ENCODE measurements around the gene GNAQ. TPM values are rescaled to one million over a fixed set of nuclear protein-coding genes. Genes with fewer than 3 reads are reported as not detected.
"Not testable (repeated sequence)": the region's sequence is repeated elsewhere in the genome, so short reads cannot be mapped to it uniquely, and the experiment has no call there.

The GNAQ gene
- total RNA-seq, 2 experiments from 2014 or later, result 22.8 to 24.7 TPM

GRCh38 chr9:77726289-77726688, 305.3 kb downstream of the GNAQ start:
- CTCF ChIA-PET, result interaction anchor here (0.6 to 1.3 kb wide), 4 partner anchors 22 to 277 kb away, joined by 3 to 5 read pairs (median 3); no protein-coding TSS in a partner anchor
- Mint-ChIP-seq H3K4me1 (peaks cover 66% of the 10 kb centered on the region), H3K36me3 (ENCODE audit: low read depth) (peaks cover 45% of the 10 kb centered on the region), H3K27me3 (no peaks in the 10 kb centered on the region), H3K27ac (peak overlapping the region; percentile 90), H3K9me3 (ENCODE audit: low read depth) (no peaks in the 10 kb centered on the region), H3K4me3 (peak overlapping the region; percentile 22)
- intact Hi-C loops (cut with DNase I, micrococcal nuclease), result loop anchor here (1.0 to 5.0 kb wide), 2 partner anchors 8 to 249 kb away; no protein-coding TSS in a partner anchor
- DNase-seq (no peak), ATAC-seq (no peak)
- POLR2A ChIA-PET, result interaction anchor here (0.6 kb wide), 1 partner anchor 286 kb away, joined by 7 read pairs; no protein-coding TSS in a partner anchor

GRCh38 chr9:77725820-77726219, 305.8 kb downstream of the GNAQ start:
- Mint-ChIP-seq H3K4me1 (peaks cover 63% of the 10 kb centered on the region), H3K36me3 (ENCODE audit: low read depth) (peaks cover 46% of the 10 kb centered on the region), H3K27me3 (no peaks in the 10 kb centered on the region), H3K27ac (peak overlapping the region; percentile 90), H3K4me3 (peak overlapping the region; percentile 22), H3K9me3 (ENCODE audit: low read depth) (no peaks in the 10 kb centered on the region)
- POLR2A ChIA-PET, result interaction anchor here (0.6 kb wide), 1 partner anchor 286 kb away, joined by 7 read pairs; no protein-coding TSS in a partner anchor
- CTCF ChIA-PET, result interaction anchor here (0.6 to 1.3 kb wide), 2 partner anchors 264 to 278 kb away, joined by 3 read pairs; no protein-coding TSS in a partner anchor
- DNase-seq (peak; percentile 69), ATAC-seq (peak; percentile 79)
- intact Hi-C loops (cut with DNase I, micrococcal nuclease), result loop anchor here (1.0 to 5.0 kb wide), 2 partner anchors 8 to 249 kb away; no protein-coding TSS in a partner anchor

DNA sequence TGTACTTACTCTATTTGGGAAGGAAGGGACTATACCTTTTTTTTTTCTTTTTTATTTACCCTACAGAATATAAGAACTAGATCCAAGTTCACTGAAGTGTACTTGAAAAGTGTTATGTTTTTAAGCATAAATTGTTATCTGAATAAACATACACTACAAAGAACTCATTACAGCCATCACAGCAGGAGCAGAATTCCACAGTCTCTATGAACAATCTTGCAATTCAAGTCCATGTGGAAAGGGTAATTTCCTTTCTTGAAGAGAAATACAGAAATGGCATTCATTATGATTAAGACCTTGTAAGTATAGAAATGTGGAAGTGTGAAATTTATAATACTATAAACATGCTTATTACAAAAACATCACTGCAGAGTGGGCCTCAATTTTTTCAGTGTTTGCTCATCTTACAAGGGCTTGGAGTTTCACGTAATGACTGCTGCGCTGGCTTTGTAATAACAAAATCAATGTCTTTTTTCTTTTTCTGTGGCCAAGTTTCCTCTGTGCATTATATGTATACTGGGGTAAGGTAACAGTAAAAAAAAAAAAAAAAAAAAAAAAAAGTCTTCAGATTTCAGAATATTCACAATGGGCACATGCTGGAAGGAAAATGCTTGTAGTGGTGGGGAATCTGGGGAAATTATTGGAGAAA, 306.4 kb downstream of the GNAQ start:
- H3K27me3 Mint-ChIP-seq, result no peaks in the 10 kb centered on the region
- CTCF ChIA-PET, result interaction anchor here (1.6 kb wide), 1 partner anchor 269 kb away, joined by 4 read pairs; no protein-coding TSS in a partner anchor
- H3K4me1 Mint-ChIP-seq, result peaks cover 65% of the 10 kb centered on the region
- POLR2A ChIA-PET, result no interaction called here
- peak overlapping the region; percentile 22 for H3K4me3 Mint-ChIP-seq
- no peaks in the 10 kb centered on the region for H3K9me3 Mint-ChIP-seq (ENCODE audit: low read depth)
- DNase-seq (no peak), ATAC-seq (peak; percentile 41)
- H3K27ac Mint-ChIP-seq, result peak overlapping the region; percentile 90
- peaks cover 45% of the 10 kb centered on the region for H3K36me3 Mint-ChIP-seq (ENCODE audit: low read depth)
- intact Hi-C loops (cut with DNase I, micrococcal nuclease), result loop anchor here (5.0 kb wide), 1 partner anchor 248 kb away; no protein-coding TSS in a partner anchor

DNA sequence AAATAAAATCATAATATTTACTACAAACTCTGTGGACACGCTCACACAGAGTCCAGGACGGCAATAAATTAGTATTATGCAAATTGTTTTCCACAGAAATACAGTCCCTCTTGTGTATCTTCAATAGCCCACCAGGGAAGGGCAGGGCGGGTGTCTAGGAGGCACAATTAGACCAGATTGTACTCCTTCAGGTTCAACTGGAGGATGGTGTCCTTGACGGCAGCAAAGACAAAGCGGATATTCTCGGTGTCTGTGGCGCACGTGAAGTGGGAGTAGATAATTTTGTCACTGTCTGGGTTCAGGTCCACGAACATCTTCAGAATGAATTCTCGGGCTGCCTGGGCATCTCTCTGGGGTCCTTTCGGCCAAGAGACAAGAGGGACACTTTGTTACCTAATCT, 310.5 kb downstream of the GNAQ start:
- Mint-ChIP-seq H3K27ac (peak overlapping the region; percentile 58), H3K4me1 (peaks cover 60% of the 10 kb centered on the region), H3K36me3 (ENCODE audit: low read depth) (peaks cover 21% of the 10 kb centered on the region)
- POLR2A ChIA-PET, result interaction anchor here (0.5 kb wide), 1 partner anchor 61 kb away, joined by 3 read pairs; no protein-coding TSS in a partner anchor
- intact Hi-C loops (cut with DNase I, micrococcal nuclease); ATAC-seq; H3K27me3 Mint-ChIP-seq; DNase-seq; CTCF ChIA-PET; H3K4me3 Mint-ChIP-seq; H3K9me3 Mint-ChIP-seq (ENCODE audit: low read depth): not testable (repeated sequence)

DNA sequence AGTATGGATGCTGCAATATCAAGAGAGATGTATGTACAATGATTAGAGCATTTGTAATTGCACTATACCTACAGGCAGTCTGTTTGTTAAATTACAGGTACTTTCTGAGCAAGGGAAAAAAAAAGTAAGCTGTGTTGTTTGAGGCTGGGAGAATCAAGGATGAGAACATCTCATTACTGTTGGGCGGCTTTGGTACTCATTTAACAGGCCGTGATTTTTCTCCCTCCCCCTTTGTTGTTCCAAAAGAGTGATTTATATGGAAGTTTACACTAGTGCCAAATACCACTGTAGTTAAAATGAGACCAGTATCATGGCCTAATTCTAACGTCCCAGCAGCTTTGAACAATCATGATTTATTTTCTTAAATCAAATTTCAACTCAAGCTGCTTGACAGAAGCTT, 312.3 kb downstream of the GNAQ start:
- CTCF ChIA-PET, result interaction anchor here (1.2 to 1.4 kb wide), 2 partner anchors 20 to 27 kb away, joined by 3 read pairs; no protein-coding TSS in a partner anchor
- DNase-seq (no peak), ATAC-seq (no peak)
- intact Hi-C loops (cut with DNase I, micrococcal nuclease), result no loop called here
- Mint-ChIP-seq H3K9me3 (ENCODE audit: low read depth) (no peaks in the 10 kb centered on the region), H3K4me3 (no peak overlapping the region), H3K27ac (no peak overlapping the region), H3K27me3 (no peaks in the 10 kb centered on the region), H3K4me1 (peaks cover 48% of the 10 kb centered on the region), H3K36me3 (ENCODE audit: low read depth) (peaks cover 15% of the 10 kb centered on the region)
- POLR2A ChIA-PET, result no interaction called here

DNA sequence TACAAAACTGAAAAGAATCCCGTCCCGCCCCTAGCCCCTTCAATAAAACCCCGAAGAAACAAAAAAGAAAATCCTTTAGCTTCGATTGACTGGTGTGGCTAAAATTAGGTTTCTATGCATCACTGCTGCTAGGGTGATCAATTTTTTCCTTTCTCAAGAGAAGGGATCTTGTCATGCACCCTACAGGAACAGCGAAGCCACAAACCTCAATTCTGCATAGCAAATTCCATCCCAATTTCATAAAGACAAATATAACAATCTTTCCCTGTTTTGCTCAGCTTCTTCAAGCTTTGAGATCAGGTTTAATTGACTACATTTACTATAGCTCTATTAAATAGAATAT, 313.3 kb downstream of the GNAQ start:
- POLR2A ChIA-PET; H3K9me3 Mint-ChIP-seq (ENCODE audit: low read depth); H3K27me3 Mint-ChIP-seq: not testable (repeated sequence)
- CTCF ChIA-PET, result interaction anchor here (1.4 kb wide), 1 partner anchor 28 kb away, joined by 3 read pairs; no protein-coding TSS in a partner anchor
- DNase-seq (peak; percentile 36), ATAC-seq (peak; percentile 85)
- Mint-ChIP-seq H3K36me3 (ENCODE audit: low read depth) (peaks cover 12% of the 10 kb centered on the region), H3K27ac (peak overlapping the region; percentile 73), H3K4me3 (peak overlapping the region; percentile 15), H3K4me1 (peaks cover 46% of the 10 kb centered on the region)
- intact Hi-C loops (cut with DNase I, micrococcal nuclease), result loop anchor here (1.0 kb wide), 2 partner anchors 8 to 11 kb away; no protein-coding TSS in a partner anchor

DNA sequence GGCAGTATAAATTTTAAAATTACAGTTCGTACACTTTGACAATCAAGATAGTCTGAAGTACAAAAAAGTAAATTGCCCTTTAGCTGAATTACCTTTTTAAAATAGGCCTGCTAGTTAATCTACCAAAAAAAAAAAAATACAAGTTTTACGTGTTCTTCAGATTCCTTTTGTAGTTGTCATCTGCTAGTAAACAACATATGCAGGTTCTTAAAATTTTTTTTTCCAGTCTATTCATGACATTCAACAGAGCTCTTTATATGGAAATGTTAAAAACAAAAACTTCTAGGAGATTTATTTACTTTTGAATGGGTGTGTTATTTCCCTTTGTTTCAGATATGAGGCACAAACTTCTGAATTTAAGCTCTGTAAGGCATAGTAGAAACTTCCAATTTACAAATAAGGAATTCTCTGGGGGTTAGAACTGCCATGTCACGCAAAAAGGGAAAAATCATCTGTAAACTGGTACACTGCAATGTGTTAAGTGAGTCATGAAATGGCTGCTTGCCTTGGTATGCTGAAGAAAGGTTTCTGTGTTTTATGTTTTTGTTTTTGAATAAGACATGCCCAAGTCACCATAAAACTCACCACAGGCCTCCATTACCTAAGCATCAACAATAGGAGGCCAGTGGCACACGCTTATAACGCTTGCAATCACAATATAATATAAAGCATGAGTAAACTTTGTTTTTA, 313.9 kb downstream of the GNAQ start:
- peaks cover 50% of the 10 kb centered on the region for H3K4me1 Mint-ChIP-seq

DNA sequence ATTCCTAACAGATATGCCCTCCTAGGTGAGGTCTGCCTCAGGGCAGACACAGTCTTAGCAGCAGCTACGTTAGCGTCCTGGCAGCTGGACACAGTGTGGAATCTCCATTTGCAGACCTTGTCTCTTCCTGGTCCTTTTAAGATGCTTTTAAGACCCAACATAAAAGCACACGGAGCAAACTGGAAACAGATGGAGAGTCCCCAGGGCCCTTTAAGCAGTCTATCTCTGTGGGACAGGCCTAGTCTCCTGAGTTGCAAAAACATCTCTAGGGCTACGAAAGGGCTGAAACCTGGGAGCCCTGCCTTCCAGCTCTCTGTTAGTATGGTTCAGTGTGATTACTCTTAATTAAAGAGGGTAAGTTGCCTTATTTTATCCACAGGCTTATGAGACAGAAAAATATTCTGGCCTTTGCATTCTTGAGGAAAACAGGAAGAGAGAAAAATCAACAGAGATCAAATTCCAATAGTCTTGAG, 317.5 kb downstream of the GNAQ start:
- H3K27ac Mint-ChIP-seq, result no peak overlapping the region
- DNase-seq, result no peak
- peaks cover 44% of the 10 kb centered on the region for H3K4me1 Mint-ChIP-seq
- ChIA-PET CTCF (no interaction called here), POLR2A (no interaction called here)
- H3K9me3 Mint-ChIP-seq (ENCODE audit: low read depth), result peaks cover 9% of the 10 kb centered on the region
- H3K4me3 Mint-ChIP-seq, result no peak overlapping the region
- intact Hi-C loops (cut with DNase I, micrococcal nuclease), result loop anchor here in 1 of 2 experiments (5.0 kb wide), 1 partner anchor 33 kb away; no protein-coding TSS in a partner anchor
- H3K36me3 Mint-ChIP-seq (ENCODE audit: low read depth), result peaks cover 5% of the 10 kb centered on the region
- ATAC-seq, result no peak
- H3K27me3 Mint-ChIP-seq, result no peaks in the 10 kb centered on the region

More for the DNA sequence above, 313.9 kb downstream of the GNAQ start:
- H3K9me3 Mint-ChIP-seq (ENCODE audit: low read depth); H3K36me3 Mint-ChIP-seq (ENCODE audit: low read depth); POLR2A ChIA-PET; CTCF ChIA-PET; H3K27me3 Mint-ChIP-seq; DNase-seq: not testable (repeated sequence)
- intact Hi-C loops (cut with DNase I, micrococcal nuclease), result loop anchor here (1.0 kb wide), 2 partner anchors 9 to 12 kb away; no protein-coding TSS in a partner anchor
- Mint-ChIP-seq H3K27ac (peak overlapping the region; percentile 73), H3K4me3 (peak overlapping the region; percentile 15)
- peak; percentile 78 for ATAC-seq

DNA sequence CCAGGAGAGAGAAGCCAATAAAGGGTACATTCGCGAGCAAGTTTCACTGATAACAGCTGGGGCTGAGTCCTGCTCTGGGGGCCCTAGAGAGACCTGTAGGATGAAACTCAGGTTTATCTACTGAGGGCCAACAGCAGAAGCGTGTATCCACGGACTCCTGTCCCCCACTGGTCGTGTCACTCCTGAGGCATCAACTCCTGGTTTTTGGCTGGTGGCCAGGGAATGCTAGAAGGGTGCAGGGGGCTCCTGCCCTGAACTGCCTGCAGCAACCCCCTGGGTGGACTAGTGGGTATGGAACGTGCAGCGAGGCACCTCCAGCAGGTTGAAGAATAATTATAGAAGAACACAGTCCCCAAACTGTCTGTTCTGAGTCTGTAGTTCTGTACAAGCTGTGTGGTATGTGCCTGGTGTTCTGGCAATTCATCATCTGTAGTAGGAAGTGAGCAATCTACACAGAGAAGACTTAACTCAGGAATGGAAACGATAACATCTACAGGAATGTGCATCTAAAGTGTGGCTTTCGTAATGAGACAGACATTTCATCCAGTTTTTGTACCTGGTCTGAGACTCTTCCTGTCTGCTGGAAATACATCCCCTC, 319.0 kb downstream of the GNAQ start:
- ATAC-seq (peak; percentile 92), DNase-seq (peak; percentile 35)
- POLR2A ChIA-PET, result no interaction called here
- Mint-ChIP-seq H3K4me1 (peaks cover 30% of the 10 kb centered on the region), H3K27ac (peak overlapping the region; percentile 37), H3K27me3 (no peaks in the 10 kb centered on the region), H3K9me3 (ENCODE audit: low read depth) (peaks cover 16% of the 10 kb centered on the region), H3K4me3 (no peak overlapping the region), H3K36me3 (ENCODE audit: low read depth) (peaks cover 7% of the 10 kb centered on the region)
- intact Hi-C loops (cut with DNase I, micrococcal nuclease), result loop anchor here in 1 of 2 experiments (5.0 kb wide), 1 partner anchor 35 kb away; no protein-coding TSS in a partner anchor
- CTCF ChIA-PET, result interaction anchor here (0.7 kb wide), 1 partner anchor 304 kb away, joined by 4 read pairs; no protein-coding TSS in a partner anchor

DNA sequence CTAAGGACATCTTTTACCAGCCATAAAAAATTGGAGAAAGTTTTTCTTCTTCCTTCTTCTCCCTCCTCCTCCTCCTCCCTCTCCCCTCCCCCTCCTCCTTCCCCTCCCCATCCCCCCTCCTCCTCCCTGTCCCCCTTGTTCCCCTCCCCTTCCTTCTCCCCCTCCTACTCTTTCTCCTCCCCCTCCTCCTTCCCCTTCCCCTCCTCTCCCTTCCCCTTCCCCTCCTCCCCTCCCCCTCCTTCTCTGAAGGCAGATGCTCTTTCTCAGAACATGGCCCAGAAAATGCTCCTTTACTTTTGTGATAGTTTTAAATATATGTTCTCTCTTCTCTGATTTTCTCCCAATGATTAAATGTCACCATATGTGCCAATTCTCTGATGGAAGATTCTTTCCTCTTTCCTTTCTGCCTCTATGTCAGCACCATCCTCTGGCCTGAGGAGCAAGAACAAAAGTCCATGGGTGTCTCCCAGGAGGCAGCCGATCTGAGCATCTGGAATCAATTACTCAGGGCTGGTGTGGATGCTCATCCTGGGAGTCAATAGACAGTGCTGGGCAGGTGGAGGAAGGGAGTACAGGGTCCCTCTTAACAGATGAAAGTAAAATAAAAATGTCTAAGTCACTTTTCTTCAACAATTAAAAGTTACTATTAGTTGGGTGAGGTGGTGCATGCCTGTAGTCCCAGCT, 320.5 kb downstream of the GNAQ start:
- no peak for ATAC-seq
- intact Hi-C loops (cut with DNase I, micrococcal nuclease), result loop anchor here in 1 of 2 experiments (5.0 kb wide), 1 partner anchor 36 kb away; no protein-coding TSS in a partner anchor
- POLR2A ChIA-PET, result no interaction called here

More for the DNA sequence above, 320.5 kb downstream of the GNAQ start:
- H3K9me3 Mint-ChIP-seq (ENCODE audit: low read depth), result peaks cover 19% of the 10 kb centered on the region
- no peak overlapping the region for H3K4me3 Mint-ChIP-seq
- peak overlapping the region; percentile 23 for H3K27ac Mint-ChIP-seq
- peaks cover 20% of the 10 kb centered on the region for H3K4me1 Mint-ChIP-seq
- DNase-seq, result no peak
- H3K36me3 Mint-ChIP-seq (ENCODE audit: low read depth), result peaks cover 7% of the 10 kb centered on the region
- H3K27me3 Mint-ChIP-seq, result no peaks in the 10 kb centered on the region
- CTCF ChIA-PET, result no interaction called here

Measured in activated CD4-positive, alpha-beta T cell treated with anti-CD3 and anti-CD28 coated beads for 36 hours (primary cell).